A673 (cell line): ENCODE data around the gene DIP2A. TPM values are rescaled to one million over a fixed set of nuclear protein-coding genes. Genes with fewer than 3 reads are reported as not detected.
"Not testable (repeated sequence)": the region's sequence is repeated elsewhere in the genome, so short reads cannot be mapped to it uniquely, and the experiment has no call there.

Source experiments
- BruUV-seq: library from RNA; stranded (reverse); fragments of 400-500 nt; replicated peaks from 2 replicates; lab custom pipeline; 2021; lab: Mats Ljungman, UMichigan
- CTCF ChIA-PET: fragments of 300-600 bp; sonication (Branson Sonifier 250); formaldehyde crosslinking; loops from one replicate; lab custom pipeline; 2022; ENCODE audit warnings: antibody characterized with exemption; lab: Charles Lee
- POLR2A ChIA-PET: fragments of 300-600 bp; sonication (Branson Sonifier 250); formaldehyde crosslinking; loops from one replicate; lab custom pipeline; 2022; ENCODE audit warnings: antibody characterized with exemption; ENCODE audit not compliant: low non-redundant PET; lab: Charles Lee
- DNase-seq: peaks from one replicate; pipeline ENCODE4 v3.0.0-alpha.2; 2015; ENCODE audit warnings: low spot score
- H3K27ac ChIP-seq: fragments of 200-600 bp; sonication (generic); 2 replicates; pipeline ENCODE4 v1.5.1; 2016; ENCODE audit warnings: mixed run types, low read depth, mild to moderate bottlenecking, mixed read lengths, antibody characterized with exemption, low read length; ENCODE audit not compliant: poor library complexity, severe bottlenecking
- H3K27me3 ChIP-seq: fragments of 200-600 bp; sonication (generic); replicated peaks from 2 replicates; pipeline ENCODE4 v1.6.1; 2017; ENCODE audit warnings: mixed run types, low read depth, mild to moderate bottlenecking, mixed read lengths, antibody characterized with exemption, low read length; ENCODE audit not compliant: insufficient read depth, poor library complexity
- H3K36me3 ChIP-seq: fragments of 200-600 bp; sonication (generic); 2 replicates; pipeline ENCODE4 v1.6.1; 2016; ENCODE audit warnings: mixed run types, mild to moderate bottlenecking, mixed read lengths, antibody characterized with exemption, low read length; ENCODE audit not compliant: insufficient read depth, poor library complexity, severe bottlenecking
- H3K4me1 ChIP-seq: fragments of 200-600 bp; sonication (generic); 2 replicates; pipeline ENCODE4 v1.6.1; 2017; ENCODE audit warnings: mixed run types, mild to moderate bottlenecking, mixed read lengths, antibody characterized with exemption, low read length; ENCODE audit not compliant: insufficient read depth, poor library complexity, severe bottlenecking
- H3K4me3 ChIP-seq: fragments of 200-600 bp; sonication (generic); 2 replicates; pipeline ENCODE4 v1.5.1; 2016; ENCODE audit warnings: low read depth, mixed run types, mild to moderate bottlenecking, mixed read lengths, low read length; ENCODE audit not compliant: poor library complexity, severe bottlenecking
- H3K9me3 ChIP-seq: fragments of 200-600 bp; sonication (generic); 2 replicates; pipeline ENCODE4 v1.6.1; 2016; ENCODE audit warnings: mixed run types, low read depth, mild to moderate bottlenecking, mixed read lengths, antibody characterized with exemption, low read length; ENCODE audit not compliant: poor library complexity, severe bottlenecking
- EZH2 ChIP-seq: fragments of 200-600 bp; sonication (generic); IDR thresholded peaks from 2 replicates; pipeline ENCODE4 v1.6.1; 2017; ENCODE audit warnings: borderline replicate concordance, low read depth, mild to moderate bottlenecking, mixed read lengths, antibody characterized with exemption, low read length; ENCODE audit not compliant: poor library complexity, severe bottlenecking
- intact Hi-C: fragments of 100-400 bp; cut with micrococcal nuclease; formaldehyde crosslinking; loops from one replicate; pipeline ENCODE4 v1.10.0; 2022; ENCODE audit not compliant: unreplicated experiment
- total RNA-seq: library from RNA; stranded (reverse); gene quantifications from 2 replicates; pipeline ENCODE4 v1.2.3, GENCODE V29; 2021
- TF ChIP-seq, protein P1 (sequence below): fragments of 300-800, 200-600 bp; sonication (generic); conservative IDR thresholded peaks from 2 replicates; pipeline ENCODE4 v1.5.1; 2017; ENCODE audit warnings: low read depth, mild to moderate bottlenecking, antibody characterized with exemption, low read length, moderate library complexity, mixed read lengths

Gene DIP2A
- total RNA-seq, 1 experiment from 2014 or later, result 37.3 TPM

DNA sequence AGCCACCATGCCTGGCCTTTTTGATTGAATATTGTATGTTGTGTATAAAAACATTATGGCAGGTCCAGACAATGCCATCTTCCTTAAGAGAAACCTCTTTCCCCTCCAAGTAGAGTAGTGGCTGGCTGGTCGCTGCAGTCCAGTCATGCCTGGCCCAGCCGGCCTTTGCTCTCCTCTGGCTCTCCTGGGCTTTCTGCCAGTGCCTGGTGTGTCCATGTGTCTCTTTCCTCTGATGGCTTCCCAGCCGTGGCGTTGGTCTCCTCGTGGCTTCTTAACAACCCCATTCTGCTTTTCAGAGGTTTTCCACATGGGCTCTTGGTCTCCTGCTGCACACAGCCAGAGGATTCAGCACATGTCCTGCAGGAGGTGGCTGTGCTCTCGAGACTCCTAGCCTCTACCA, 58.7 kb downstream of the DIP2A start:
- intact Hi-C loops, result no loop called here
- CTCF ChIA-PET, result no interaction called here
- Histone ChIP-seq H3K9me3 (peaks cover 10% of the 10 kb centered on the region), H3K27ac (no peak overlapping the region), H3K4me3 (no peak overlapping the region), H3K36me3 (peaks cover 13% of the 10 kb centered on the region), H3K27me3 (no peaks in the 10 kb centered on the region), H3K4me1 (no peaks in the 10 kb centered on the region)
- BruUV-seq, result no TSS peak
- no peak for DNase-seq
- TF ChIP-seq EZH2, result no peak
- TF ChIP-seq, protein P1, sequence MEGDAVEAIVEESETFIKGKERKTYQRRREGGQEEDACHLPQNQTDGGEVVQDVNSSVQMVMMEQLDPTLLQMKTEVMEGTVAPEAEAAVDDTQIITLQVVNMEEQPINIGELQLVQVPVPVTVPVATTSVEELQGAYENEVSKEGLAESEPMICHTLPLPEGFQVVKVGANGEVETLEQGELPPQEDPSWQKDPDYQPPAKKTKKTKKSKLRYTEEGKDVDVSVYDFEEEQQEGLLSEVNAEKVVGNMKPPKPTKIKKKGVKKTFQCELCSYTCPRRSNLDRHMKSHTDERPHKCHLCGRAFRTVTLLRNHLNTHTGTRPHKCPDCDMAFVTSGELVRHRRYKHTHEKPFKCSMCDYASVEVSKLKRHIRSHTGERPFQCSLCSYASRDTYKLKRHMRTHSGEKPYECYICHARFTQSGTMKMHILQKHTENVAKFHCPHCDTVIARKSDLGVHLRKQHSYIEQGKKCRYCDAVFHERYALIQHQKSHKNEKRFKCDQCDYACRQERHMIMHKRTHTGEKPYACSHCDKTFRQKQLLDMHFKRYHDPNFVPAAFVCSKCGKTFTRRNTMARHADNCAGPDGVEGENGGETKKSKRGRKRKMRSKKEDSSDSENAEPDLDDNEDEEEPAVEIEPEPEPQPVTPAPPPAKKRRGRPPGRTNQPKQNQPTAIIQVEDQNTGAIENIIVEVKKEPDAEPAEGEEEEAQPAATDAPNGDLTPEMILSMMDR, result no peak
- POLR2A ChIA-PET, result no interaction called here

GRCh38 chr21:46518983-46519583, 60.4 kb downstream of the DIP2A start:
- ChIA-PET CTCF (no interaction called here), POLR2A (no interaction called here)

GRCh38 chr21:46527393-46527792, 68.7 kb downstream of the DIP2A start:
- CTCF ChIA-PET, DNase-seq, POLR2A ChIA-PET, H3K27ac ChIP-seq, H3K4me3 ChIP-seq, H3K36me3 ChIP-seq, H3K27me3 ChIP-seq, BruUV-seq, H3K9me3 ChIP-seq, intact Hi-C loops: not testable (repeated sequence)
- peaks cover 10% of the 10 kb centered on the region for H3K4me1 ChIP-seq

More at GRCh38 chr21:46518983-46519583, 60.4 kb downstream of the DIP2A start:
- Histone ChIP-seq H3K4me1 (no peaks in the 10 kb centered on the region), H3K4me3 (no peak overlapping the region), H3K9me3 (peaks cover 10% of the 10 kb centered on the region), H3K27me3 (no peaks in the 10 kb centered on the region), H3K27ac (no peak overlapping the region), H3K36me3 (peaks cover 4% of the 10 kb centered on the region)
- no TSS peak for BruUV-seq
- TF ChIP-seq EZH2, result no peak
- intact Hi-C loops, result no loop called here
- DNase-seq, result no peak

- no peak overlapping the region for H3K4me3 ChIP-seq
- H3K4me1 ChIP-seq, result peaks cover 10% of the 10 kb centered on the region
- ChIA-PET POLR2A (no interaction called here), CTCF (no interaction called here)
- no peaks in the 10 kb centered on the region for H3K27me3 ChIP-seq
- intact Hi-C loops, result no loop called here
- BruUV-seq, result no TSS peak
- H3K36me3 ChIP-seq, result peaks cover 4% of the 10 kb centered on the region
- H3K9me3 ChIP-seq, result no peaks in the 10 kb centered on the region
- H3K27ac ChIP-seq, result no peak overlapping the region
- no peak for DNase-seq
- no peak for TF ChIP-seq EZH2
- TF ChIP-seq, protein P1, result no peak
These were observed 69.1 kb downstream of the DIP2A start for GRCh38 chr21:46527801-46528200.
